Testis (tissue), 3 donors: ENCODE results near the gene GABRB2. TPM values are rescaled to one million over a fixed set of nuclear protein-coding genes. Genes with fewer than 3 reads are reported as not detected.

Experiments used
- DNase-seq: peaks from one replicate; pipeline ENCODE4 v3.0.0-alpha.2; 2019
- H3K27ac ChIP-seq, 2 donors: fragments of 200-600 bp; sonication (generic); one replicate each; pipeline ENCODE4 v1.5.1; 2019
- H3K27me3 ChIP-seq: fragments of 200-600 bp; sonication (generic); one replicate; pipeline ENCODE4 v1.5.1; 2019
- H3K36me3 ChIP-seq: fragments of 200-600 bp; sonication (generic); one replicate; pipeline ENCODE4 v1.5.1; 2017; ENCODE audit warnings: low read depth; ENCODE audit errors: missing control alignments
- H3K4me1 ChIP-seq: fragments of 200-600 bp; sonication (generic); one replicate; pipeline ENCODE4 v1.5.1; 2019
- H3K4me3 ChIP-seq, 2 donors: fragments of 200-600 bp; sonication (generic); one replicate each; pipeline ENCODE4 v1.5.1; 2017 to 2019
- H3K9me3 ChIP-seq: fragments of 200-600 bp; sonication (generic); one replicate; pipeline ENCODE4 v1.5.1; 2017
- CTCF ChIP-seq, 3 experiments: fragments of 450-650 bp in 2 of 3; fragments of 200-600 bp in 1 of 3; sonication (generic) in 1 of 3; IDR thresholded peaks; one replicate each; pipeline ENCODE4 v1.5.1; 2016 to 2019; ENCODE audit warnings: antibody characterized with exemption in 3 of 3, mild to moderate bottlenecking in 2 of 3, moderate library complexity in 1 of 3
- POLR2A ChIP-seq: fragments of 450-650 bp; IDR thresholded peaks from one replicate; pipeline ENCODE4 v1.6.1; 2017; ENCODE audit warnings: antibody characterized with exemption, mild to moderate bottlenecking, moderate library complexity
- WGBS, 2 donors: methylation state at CpG; one replicate each; pipeline ENCODE4 v1.1.5; 2018; 5-methylcytosine and 5-hydroxymethylcytosine counted together
- intact Hi-C: fragments of 100-400 bp; cut with DNase I; formaldehyde crosslinking; loops from one replicate; pipeline ENCODE4 v1.15.1; 2023; ENCODE audit warnings: low total_unique reads
- polyA plus RNA-seq: library from polyadenylated mRNA; stranded (reverse); fragments of 350-450 nt; fragmentation: Illumina TruSeq; extraction: RNeasy Lipid Tissue Mini Kit (QIAGEN cat#74804); gene quantifications from one replicate; pipeline ENCODE4 v1.2.3, GENCODE V29; 2014; ENCODE audit warnings: low read depth, low replicate concordance; ENCODE audit not compliant: insufficient read depth
- total RNA-seq, 2 donors: library from RNA; depleted of rRNA; stranded (reverse); fragments of >200 nt; gene quantifications; one replicate each; pipeline ENCODE4 v1.2.3, GENCODE V29; 2016

GABRB2 gene
- total and polyA plus RNA-seq, 3 donors from 2014 or later, result 1.3 to 4.7 (median 4.0) TPM

- Histone ChIP-seq H3K27ac (no peak overlapping the region), H3K27me3 (no peaks in the 10 kb centered on the region), H3K9me3 (no peaks in the 10 kb centered on the region), H3K4me3 (no peak overlapping the region), H3K36me3 (no peaks in the 10 kb centered on the region), H3K4me1 (no peaks in the 10 kb centered on the region)
- DNase-seq, result no peak
- TF ChIP-seq CTCF (IDR thresholded peaks at IDR 0.05) (no peak), POLR2A (no peak)
- WGBS, 2 donors, result 69 to 78% methylated on average over 5 of the region's 5 CpGs
- intact Hi-C loops, result no loop called here
Observed at GRCh38 chr5:161312882-161313281, 233.6 kb downstream of the GABRB2 start.

DNA sequence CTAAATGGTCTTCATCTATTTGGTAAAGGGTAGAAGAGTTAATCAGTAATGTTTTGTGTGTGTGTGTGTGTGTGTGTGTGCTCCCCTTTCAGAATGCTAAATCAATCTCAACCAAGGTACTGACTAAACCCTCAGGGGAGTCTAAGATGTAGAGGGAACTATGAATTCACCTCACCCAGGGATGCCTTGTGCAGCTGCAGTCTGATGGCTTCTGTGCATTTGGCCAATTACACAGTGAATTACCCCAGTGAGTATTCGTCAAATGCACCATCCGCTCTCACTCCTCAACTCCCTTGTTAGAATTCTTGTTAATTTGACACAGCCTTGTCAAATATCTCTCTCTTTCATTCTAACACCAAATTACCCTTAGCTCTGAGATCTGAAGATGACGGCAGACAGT, 234.6 kb downstream of the GABRB2 start:
- H3K27me3 ChIP-seq, result no peaks in the 10 kb centered on the region

GRCh38 chr5:161311146-161311708, 235.3 kb downstream of the GABRB2 start:
- DNase-seq, result no peak
- no peak for TF ChIP-seq CTCF (IDR thresholded peaks at IDR 0.05)
- TF ChIP-seq POLR2A, result no peak
- Histone ChIP-seq H3K4me1 (no peaks in the 10 kb centered on the region), H3K27me3 (no peaks in the 10 kb centered on the region), H3K4me3 (no peak overlapping the region), H3K9me3 (no peaks in the 10 kb centered on the region), H3K36me3 (no peaks in the 10 kb centered on the region), H3K27ac (no peak overlapping the region)
- WGBS, 2 donors, result 90 to 96% methylated on average over 2 of the region's 2 CpGs
- intact Hi-C loops, result no loop called here

More for the DNA sequence above, 234.6 kb downstream of the GABRB2 start:
- no peak for TF ChIP-seq CTCF (IDR thresholded peaks at IDR 0.05)
- no peak for TF ChIP-seq POLR2A
- 83 to 90% methylated on average over 3 of the region's 3 CpGs for WGBS, 2 donors
- DNase-seq, result no peak
- intact Hi-C loops, result no loop called here
- Histone ChIP-seq H3K4me1 (no peaks in the 10 kb centered on the region), H3K4me3 (no peak overlapping the region), H3K9me3 (no peaks in the 10 kb centered on the region), H3K36me3 (no peaks in the 10 kb centered on the region), H3K27ac (no peak overlapping the region)

- TF ChIP-seq CTCF (IDR thresholded peaks at IDR 0.05) (no peak), POLR2A (no peak)
- H3K9me3 ChIP-seq, result no peaks in the 10 kb centered on the region
- H3K27ac ChIP-seq, result no peak overlapping the region
- whole genome bisulfite sequencing, 2 donors, result 44 to 70% methylated on average over 4 of the region's 4 CpGs
- H3K27me3 ChIP-seq, result no peaks in the 10 kb centered on the region
- DNase-seq, result no peak
- no peaks in the 10 kb centered on the region for H3K36me3 ChIP-seq
- intact Hi-C loops, result no loop called here
- no peaks in the 10 kb centered on the region for H3K4me1 ChIP-seq
- no peak overlapping the region for H3K4me3 ChIP-seq
Observed at GRCh38 chr5:161306351-161306995, 240.1 kb downstream of the GABRB2 start.

GRCh38 chr5:161305601-161306000, 240.9 kb downstream of the GABRB2 start:
- Histone ChIP-seq H3K27ac (no peak overlapping the region), H3K27me3 (no peaks in the 10 kb centered on the region), H3K9me3 (no peaks in the 10 kb centered on the region), H3K4me3 (no peak overlapping the region), H3K4me1 (no peaks in the 10 kb centered on the region), H3K36me3 (no peaks in the 10 kb centered on the region)
- no peak for TF ChIP-seq POLR2A
- no peak for TF ChIP-seq CTCF (IDR thresholded peaks at IDR 0.05)
- no peak for DNase-seq
- intact Hi-C loops, result no loop called here
